ENCODE measurements around the gene CTDNEP1. TPM values are rescaled to one million over a fixed set of nuclear protein-coding genes. Genes with fewer than 3 reads are reported as not detected.
A peak's percentile ranks its signal among the peaks of the same experiment; 100 is the strongest.

The CTDNEP1 gene
- total and polyA plus RNA-seq, 8 donors, result 23.9 to 85.1 (median 73.9) TPM

DNA sequence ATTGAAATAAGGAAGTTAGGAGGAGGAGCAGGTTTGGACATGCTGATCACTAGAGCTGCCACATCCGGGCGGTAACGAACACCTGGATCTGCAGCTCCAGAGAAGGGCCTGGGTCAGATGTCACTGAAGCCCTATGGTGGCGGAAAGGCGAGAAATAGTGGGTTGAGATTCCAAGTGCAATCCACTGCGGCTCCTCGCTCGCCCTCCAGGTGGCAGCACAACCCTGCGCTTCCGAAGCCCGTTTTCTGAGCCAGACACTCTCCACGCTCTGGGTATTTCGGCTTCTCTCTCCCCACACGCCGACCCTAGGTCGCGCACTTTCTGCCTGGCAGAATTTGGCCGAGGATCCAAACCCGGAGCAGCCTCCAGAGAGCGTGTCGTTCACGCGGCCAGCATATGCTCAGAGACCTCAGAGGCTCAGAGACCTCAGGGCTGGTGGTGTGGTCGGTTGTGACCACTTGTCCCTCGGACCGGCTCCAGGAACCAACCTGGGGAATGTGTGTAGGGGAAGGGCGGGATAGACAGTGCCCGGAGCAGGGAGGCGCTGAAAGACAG lies 29.1 kb upstream of the CTDNEP1 start:
- Histone ChIP-seq H3K27ac (peak overlapping the region; percentile 48 to 92 (median 83)), H3K9me3 (no peaks in the 10 kb centered on the region), H3K4me3 (peak overlapping the region; percentile 43 to 60 (median 54)), H3K27me3 (peaks cover 0 to 35% (median 16%) of the 10 kb centered on the region in 3 donors), H3K4me1 (peaks cover 20 to 43% (median 35%) of the 10 kb centered on the region in 4 donors), H3K36me3 (peaks cover 0 to 17% (median 3%) of the 10 kb centered on the region in 4 donors)
- peak; percentile 87 to 94 for DNase-seq
- intact Hi-C loops (cut with DNase I; ENCODE audit: low total_unique reads), result no loop called here
- WGBS, 5 donors, result 0 to 1% (median 0%) methylated on average over 28 to 29 of the region's 29 CpGs
- TF ChIP-seq POLR2A (IDR thresholded peaks at IDR 0.05), result no peak
- TF ChIP-seq POLR2AphosphoS5 (IDR thresholded peaks at IDR 0.05), result peak in 1 of 3 donors; percentile 29
- TF ChIP-seq, protein P1, sequence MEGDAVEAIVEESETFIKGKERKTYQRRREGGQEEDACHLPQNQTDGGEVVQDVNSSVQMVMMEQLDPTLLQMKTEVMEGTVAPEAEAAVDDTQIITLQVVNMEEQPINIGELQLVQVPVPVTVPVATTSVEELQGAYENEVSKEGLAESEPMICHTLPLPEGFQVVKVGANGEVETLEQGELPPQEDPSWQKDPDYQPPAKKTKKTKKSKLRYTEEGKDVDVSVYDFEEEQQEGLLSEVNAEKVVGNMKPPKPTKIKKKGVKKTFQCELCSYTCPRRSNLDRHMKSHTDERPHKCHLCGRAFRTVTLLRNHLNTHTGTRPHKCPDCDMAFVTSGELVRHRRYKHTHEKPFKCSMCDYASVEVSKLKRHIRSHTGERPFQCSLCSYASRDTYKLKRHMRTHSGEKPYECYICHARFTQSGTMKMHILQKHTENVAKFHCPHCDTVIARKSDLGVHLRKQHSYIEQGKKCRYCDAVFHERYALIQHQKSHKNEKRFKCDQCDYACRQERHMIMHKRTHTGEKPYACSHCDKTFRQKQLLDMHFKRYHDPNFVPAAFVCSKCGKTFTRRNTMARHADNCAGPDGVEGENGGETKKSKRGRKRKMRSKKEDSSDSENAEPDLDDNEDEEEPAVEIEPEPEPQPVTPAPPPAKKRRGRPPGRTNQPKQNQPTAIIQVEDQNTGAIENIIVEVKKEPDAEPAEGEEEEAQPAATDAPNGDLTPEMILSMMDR (IDR thresholded peaks at IDR 0.05), result peak in 5 of 7 experiments; percentile 88 to 97 (median 94)

DNA sequence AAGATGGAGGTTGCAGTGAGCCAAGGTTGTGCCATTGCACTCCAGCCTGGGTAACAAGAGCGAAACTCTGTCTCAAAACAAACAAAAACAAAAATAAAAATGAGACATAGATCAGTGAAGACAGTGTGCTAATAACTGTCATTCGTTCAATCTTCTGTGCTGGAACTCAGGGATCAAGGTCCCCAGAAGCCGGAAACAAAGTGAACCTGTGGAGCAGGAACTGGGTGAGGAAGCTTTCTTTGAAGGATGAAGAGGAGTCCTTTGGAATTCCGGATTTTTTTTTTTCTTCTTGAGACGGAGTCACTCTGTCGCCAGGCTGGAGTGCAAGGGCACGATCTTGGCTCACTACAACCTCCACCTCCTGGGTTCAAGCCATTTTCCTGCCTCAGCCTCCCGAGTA lies 27.9 kb upstream of the CTDNEP1 start:
- H3K27me3 ChIP-seq, result peaks cover 0 to 31% (median 16%) of the 10 kb centered on the region in 3 donors
- intact Hi-C loops (cut with DNase I; ENCODE audit: low total_unique reads), result loop anchor here (10.0 kb wide), 1 partner anchor 65 kb away; no protein-coding TSS in a partner anchor
- WGBS, 5 donors, result 68 to 85% (median 83%) methylated on average over 8 of the region's 8 CpGs
- DNase-seq, result no peak
- no peak overlapping the region for H3K4me3 ChIP-seq
- TF ChIP-seq POLR2A (IDR thresholded peaks at IDR 0.05) (no peak), EP300 (IDR thresholded peaks at IDR 0.05) (no peak), POLR2AphosphoS5 (IDR thresholded peaks at IDR 0.05) (no peak)
- TF ChIP-seq, protein P1 (IDR thresholded peaks at IDR 0.05), result no peak
- H3K27ac ChIP-seq, result no peak overlapping the region
- H3K36me3 ChIP-seq, result peaks cover 0 to 6% (median 0%) of the 10 kb centered on the region in 4 donors
- peaks cover 20 to 42% (median 32%) of the 10 kb centered on the region in 4 donors for H3K4me1 ChIP-seq
- H3K9me3 ChIP-seq, result no peaks in the 10 kb centered on the region

DNA sequence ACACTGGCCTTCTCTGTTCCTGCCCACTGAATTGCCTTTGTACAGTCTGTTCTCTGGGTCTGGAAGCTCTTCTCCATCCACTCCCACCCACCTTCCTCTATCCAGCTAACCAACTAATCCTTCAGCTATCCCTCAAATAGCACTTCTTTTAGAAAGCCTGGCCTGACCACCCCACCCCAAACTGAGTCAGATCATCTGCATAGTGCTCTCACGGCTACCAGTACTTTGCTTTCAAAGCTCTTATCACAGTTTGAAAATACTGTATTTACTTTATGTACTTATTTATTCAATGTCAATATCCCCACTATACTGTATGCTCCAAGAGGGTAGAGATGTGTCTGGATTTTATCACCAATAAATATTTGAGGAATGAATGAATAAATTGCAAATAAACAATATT lies 15.2 kb upstream of the CTDNEP1 start:
- Histone ChIP-seq H3K27ac (no peak overlapping the region), H3K4me1 (peaks cover 20 to 27% (median 22%) of the 10 kb centered on the region in 4 donors), H3K36me3 (no peaks in the 10 kb centered on the region), H3K9me3 (no peaks in the 10 kb centered on the region), H3K27me3 (peaks cover 7 to 82% (median 37%) of the 10 kb centered on the region in 3 donors), H3K4me3 (no peak overlapping the region)
- intact Hi-C loops (cut with DNase I; ENCODE audit: low total_unique reads), result no loop called here
- no peak for DNase-seq
- 19 to 55% (median 37%) methylated on average over 1 of the region's 1 CpG for WGBS, 5 donors
- TF ChIP-seq, protein P1 (IDR thresholded peaks at IDR 0.05), result no peak
- TF ChIP-seq POLR2A (IDR thresholded peaks at IDR 0.05) (no peak), EP300 (IDR thresholded peaks at IDR 0.05) (no peak), POLR2AphosphoS5 (IDR thresholded peaks at IDR 0.05) (no peak)

DNA sequence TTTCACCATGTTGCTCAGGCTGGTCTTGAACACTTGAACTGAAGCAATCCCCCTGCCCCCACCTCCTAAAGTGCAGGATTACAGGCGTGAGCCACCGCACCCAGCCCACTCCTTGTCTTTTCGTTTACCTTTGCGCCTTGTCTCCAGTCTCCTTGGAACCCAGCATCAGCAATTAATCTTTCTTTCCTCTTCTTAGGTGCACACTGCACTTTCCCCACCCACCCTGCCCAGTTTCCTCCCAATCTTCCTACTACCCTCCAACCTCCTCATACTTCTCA lies 12.2 kb upstream of the CTDNEP1 start:
- peak in 1 of 2 donors; percentile 66 for DNase-seq
- no peak overlapping the region for H3K4me3 ChIP-seq
- peaks cover 3 to 14% (median 12%) of the 10 kb centered on the region in 4 donors for H3K36me3 ChIP-seq
- no peaks in the 10 kb centered on the region for H3K9me3 ChIP-seq
- H3K27ac ChIP-seq, result no peak overlapping the region
- 21 to 45% (median 27%) methylated on average over 4 of the region's 4 CpGs for WGBS, 5 donors
- TF ChIP-seq, protein P1 (IDR thresholded peaks at IDR 0.05), result no peak
- H3K27me3 ChIP-seq, result peaks cover 10 to 77% (median 52%) of the 10 kb centered on the region in 3 donors
- intact Hi-C loops (cut with DNase I; ENCODE audit: low total_unique reads), result no loop called here
- peaks cover 31 to 49% (median 40%) of the 10 kb centered on the region in 4 donors for H3K4me1 ChIP-seq
